GM12873 (cell line): ENCODE results near the gene CSTPP1.

Source experiments
- TF ChIP-seq, protein P1 (sequence below): IDR thresholded peaks from 2 replicates; pipeline ENCODE4 v1.5.1; 2012; ENCODE audit warnings: low read depth, mild to moderate bottlenecking, moderate library complexity, low read length, control low read depth; ENCODE audit not compliant: insufficient read depth; ENCODE audit errors: missing control alignments

Gene CSTPP1

DNA sequence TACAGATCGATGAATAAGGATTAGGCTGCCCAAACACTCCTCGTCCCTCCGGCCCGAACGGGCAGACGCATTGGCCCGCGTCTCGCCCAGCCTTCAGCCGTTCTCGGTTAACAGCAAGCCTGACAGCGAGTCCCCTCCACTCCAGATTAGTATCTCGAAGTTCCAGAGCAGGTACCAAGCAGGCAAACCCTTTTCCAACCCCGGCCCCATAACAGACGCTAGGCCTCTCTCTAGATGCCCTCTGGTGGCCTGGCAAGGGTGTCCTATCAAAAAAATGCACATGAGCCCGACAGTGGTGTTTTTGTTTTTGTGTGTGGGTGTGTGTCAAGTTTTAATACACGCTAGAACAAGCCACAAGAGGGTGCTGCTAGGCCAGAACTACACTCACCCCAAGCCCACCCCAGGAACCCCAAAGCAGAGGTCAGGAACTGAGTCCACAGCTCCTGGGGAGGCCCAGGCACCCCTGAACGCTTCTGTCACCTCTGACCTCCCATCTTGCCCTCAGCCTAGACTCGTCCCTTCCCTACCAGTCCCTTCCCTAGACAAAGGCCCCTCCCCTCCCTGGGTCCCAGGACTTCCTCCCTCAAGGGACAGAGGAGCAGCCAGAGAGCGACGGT, 240.8 kb downstream of the CSTPP1 start:
- TF ChIP-seq, protein P1, sequence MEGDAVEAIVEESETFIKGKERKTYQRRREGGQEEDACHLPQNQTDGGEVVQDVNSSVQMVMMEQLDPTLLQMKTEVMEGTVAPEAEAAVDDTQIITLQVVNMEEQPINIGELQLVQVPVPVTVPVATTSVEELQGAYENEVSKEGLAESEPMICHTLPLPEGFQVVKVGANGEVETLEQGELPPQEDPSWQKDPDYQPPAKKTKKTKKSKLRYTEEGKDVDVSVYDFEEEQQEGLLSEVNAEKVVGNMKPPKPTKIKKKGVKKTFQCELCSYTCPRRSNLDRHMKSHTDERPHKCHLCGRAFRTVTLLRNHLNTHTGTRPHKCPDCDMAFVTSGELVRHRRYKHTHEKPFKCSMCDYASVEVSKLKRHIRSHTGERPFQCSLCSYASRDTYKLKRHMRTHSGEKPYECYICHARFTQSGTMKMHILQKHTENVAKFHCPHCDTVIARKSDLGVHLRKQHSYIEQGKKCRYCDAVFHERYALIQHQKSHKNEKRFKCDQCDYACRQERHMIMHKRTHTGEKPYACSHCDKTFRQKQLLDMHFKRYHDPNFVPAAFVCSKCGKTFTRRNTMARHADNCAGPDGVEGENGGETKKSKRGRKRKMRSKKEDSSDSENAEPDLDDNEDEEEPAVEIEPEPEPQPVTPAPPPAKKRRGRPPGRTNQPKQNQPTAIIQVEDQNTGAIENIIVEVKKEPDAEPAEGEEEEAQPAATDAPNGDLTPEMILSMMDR: peak; percentile 77

DNA sequence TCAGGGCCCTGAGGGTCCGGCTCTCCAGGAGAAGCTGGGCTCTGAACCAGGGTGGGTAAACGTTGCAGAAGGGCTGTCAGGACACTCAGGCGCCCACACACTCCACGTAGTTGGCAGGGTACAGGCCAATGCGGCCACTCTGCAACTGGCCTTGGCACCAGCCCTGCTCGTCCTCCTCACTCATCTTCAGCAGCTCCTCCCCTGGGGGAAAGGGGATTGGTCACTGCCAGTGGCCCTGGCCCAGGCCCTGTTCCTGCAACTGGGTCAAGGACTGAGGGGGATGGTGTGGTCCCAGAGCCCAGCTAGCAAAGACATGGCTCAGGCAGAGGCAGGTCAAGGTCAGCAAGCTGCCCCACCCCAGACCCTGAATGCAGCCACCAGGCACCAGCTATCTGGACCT, 241.3 kb downstream of the CSTPP1 start:
- TF ChIP-seq, protein P1: no peak

- TF ChIP-seq, protein P1: no peak
Observed at GRCh38 chr11:47178316-47178715, 241.8 kb downstream of the CSTPP1 start.

DNA sequence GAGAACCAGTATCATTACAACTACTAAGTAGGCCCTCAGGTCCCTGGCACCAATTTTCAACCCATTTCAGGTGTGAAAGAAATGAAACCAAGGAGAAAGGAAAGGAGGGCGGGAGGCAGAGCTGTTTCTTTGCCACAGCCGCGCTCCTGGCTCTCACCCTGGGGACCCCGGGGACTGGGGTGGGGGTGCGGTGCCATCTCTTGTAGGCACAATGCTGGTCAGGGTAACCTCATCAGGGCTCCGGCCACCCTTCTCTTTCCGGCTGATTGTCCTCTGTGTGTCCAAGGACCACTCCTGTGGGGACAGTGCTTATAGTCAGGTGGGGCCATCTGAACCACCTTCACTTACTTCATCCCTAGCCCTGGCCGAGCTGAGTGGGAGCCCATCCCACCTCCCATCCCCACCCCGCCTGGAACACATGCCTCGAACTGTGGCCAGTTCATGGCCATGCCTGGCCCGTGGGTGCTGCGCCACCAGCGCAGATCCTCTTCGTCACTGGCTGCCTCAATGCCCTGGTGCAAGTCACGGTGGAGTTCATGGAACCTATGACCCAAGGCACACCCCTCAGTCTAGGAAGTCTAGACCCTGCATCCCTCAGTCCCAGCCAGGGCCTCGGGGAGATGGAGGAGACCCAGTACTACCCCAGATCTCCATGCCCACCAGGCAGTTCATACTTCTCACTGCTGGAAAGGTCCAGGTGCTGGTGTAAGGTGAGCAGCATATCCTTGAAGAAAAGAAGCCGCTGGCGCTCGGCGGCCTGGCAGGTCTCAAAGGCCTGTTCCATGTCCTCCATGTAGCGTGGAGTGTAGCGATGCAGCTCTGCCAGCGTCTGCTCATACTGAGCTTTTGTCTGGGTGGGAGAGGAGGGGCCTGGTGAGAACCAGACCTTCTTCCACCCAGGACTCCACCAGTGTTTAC, 242.4 kb downstream of the CSTPP1 start:
- TF ChIP-seq, protein P1: no peak

DNA sequence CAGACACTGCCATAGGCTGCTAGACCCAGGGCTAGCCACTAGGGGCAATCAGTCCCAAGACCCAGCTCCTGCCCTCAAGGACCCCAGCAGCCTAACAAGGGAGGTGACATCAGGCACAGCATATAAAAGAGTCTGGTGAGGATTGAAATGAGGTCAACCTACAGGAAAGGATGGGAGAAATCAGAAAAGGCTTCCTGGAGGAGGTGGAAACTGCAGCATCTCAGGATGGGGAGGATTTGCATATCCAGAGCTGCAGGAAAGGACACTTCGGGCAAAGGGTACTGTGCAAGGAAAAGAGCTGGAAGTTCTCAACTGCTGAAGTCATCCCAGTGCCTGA, 243.1 kb downstream of the CSTPP1 start:
- TF ChIP-seq, protein P1: peak; percentile 87

DNA sequence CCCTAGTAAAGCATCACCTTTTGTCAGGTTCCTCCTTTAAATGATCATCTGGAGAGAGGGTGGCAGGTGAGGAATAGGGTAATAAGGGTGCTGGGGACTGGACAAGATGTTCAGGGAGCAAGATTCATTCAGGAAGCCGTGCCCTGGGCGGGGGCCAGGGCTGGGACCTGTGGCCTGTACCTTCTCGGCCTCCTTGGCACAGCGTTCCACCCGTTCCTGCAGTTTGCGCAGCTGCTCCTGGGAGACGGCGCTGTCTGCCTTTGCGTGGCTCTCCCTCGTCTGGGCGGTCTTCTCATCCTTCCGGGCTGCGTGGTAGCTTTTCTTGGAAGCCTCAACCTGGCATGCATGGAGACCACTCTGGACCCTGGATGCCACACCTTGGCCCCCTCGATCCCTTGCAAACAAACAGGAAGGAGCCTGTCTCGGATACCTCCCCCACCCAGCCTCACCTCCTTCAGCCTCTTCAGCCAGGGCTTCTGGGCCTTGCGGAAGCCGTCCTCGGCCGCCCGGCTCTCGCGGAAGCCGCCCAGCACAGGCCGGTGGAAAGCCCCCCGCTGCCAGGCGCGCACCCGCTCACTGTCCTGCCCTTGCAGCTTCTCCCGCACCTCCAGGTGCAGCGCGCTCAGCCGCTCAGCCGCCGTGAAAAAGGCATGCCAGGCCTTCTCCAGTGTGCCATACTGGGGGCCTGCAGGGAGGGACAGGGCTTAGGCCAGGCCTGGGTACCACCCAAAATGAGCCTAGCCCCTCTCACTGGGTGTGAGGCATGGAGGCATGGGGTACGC, 243.6 kb downstream of the CSTPP1 start:
- TF ChIP-seq, protein P1: no peak

DNA sequence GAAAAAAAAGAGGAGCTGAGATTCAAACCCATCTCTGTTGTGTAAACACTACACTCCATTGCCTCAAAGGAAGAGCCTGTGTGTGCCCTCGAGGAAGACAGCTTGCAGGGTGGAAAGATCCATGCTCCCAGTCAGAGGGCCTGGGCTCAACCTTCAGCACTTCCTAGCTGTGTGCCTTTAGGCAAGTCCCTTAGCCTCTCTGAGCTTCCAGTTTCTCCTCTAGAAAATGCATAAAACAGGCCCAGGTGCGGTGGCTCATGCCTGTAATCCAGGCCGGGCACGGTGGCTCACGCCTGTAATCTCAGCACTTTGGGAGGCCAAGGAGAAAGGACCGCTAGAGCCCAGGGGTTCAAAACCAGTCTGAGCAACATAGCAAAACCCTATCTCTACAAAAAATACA, 244.7 kb downstream of the CSTPP1 start:
- TF ChIP-seq, protein P1: no peak
